Right ventricle myocardium inferior (tissue), 1 donor: ENCODE data around the gene RBP5. TPM values are rescaled to one million over a fixed set of nuclear protein-coding genes. Genes with fewer than 3 reads are reported as not detected.
"Not testable (repeated sequence)": the region's sequence is repeated elsewhere in the genome, so short reads cannot be mapped to it uniquely, and the experiment has no call there.

ENCODE experiments used
- ATAC-seq: fragments of 200-7000 bp; cut with Tn5 transposase; one replicate; pipeline ENCODE4 v1.9.1; 2020; ENCODE audit warnings: mild to moderate bottlenecking, moderate library complexity
- DNase-seq: peaks from one replicate; pipeline ENCODE4 v3.0.0; 2021; ENCODE audit errors: missing footprints
- intact Hi-C: fragments of 100-400 bp; cut with DNase I; formaldehyde crosslinking; loops from one replicate; pipeline ENCODE4 v1.11.0; 2022
- total RNA-seq: library from RNA; stranded (reverse); fragmentation: NEBNext Ultra II Directional; extraction: Animal tissue kit (Norgen Biotek cat#: 25700); gene quantifications from one replicate; pipeline ENCODE4 v1.2.1, GENCODE V29; 2021
- donor health status: DM: no; HTN: yes; CAD: no; lungs with severe emphysema.

RBP5 gene
- total RNA-seq, 1 donor from 2014 or later = 0.54 TPM

DNA sequence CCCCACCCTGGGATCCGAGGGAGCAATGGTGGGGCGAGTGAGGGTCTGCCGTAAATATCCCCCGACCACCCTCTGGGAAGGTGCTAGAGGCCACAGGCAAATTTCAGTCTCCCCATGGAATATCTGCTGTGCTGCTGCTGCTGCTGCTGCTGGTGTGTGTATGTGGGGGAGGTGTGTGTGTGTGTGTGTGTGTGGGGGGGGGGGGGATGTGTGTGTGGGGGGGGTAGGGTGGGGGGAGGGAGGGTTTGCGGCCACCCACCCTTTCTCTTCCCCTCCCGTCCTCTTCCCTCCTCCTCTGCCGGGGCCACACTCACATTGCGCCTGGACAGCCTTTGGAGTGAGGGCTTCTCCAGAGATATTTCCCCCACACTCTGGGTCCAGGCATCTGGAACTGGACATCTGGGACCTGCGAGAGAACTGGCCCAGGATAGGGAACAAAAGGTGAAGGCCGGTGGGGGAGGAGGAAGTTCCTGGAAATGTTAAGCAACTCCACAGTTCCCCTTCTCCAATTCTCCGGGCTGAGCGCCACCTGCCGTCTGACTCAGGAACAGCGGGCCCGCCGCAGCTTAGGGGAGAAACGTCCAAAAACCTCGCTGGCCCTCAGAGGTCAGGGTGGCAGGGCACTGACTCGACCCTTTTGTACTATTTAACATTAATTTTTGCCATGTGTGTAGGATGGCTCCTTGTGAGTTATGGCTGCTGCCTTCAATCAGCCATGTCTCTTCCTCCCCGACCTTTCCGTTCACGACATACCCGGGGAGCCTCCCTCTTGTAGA lies 19.7 kb downstream of the RBP5 start, which contains the start of gene C1RL:
Gene C1RL, minus strand, starts transcription at position 419 of the 776 bp plus-strand sequence. Its CDS starts 34 bp downstream, at position 385.
- intact Hi-C loops = loop anchor here (2.0 to 10.0 kb wide), 3 partner anchors 48 to 234 kb away; partner anchors contain the start of genes C12orf57, C1S and SPSB2
- DNase-seq (peak; percentile 96), ATAC-seq (peak; percentile 89)

DNA sequence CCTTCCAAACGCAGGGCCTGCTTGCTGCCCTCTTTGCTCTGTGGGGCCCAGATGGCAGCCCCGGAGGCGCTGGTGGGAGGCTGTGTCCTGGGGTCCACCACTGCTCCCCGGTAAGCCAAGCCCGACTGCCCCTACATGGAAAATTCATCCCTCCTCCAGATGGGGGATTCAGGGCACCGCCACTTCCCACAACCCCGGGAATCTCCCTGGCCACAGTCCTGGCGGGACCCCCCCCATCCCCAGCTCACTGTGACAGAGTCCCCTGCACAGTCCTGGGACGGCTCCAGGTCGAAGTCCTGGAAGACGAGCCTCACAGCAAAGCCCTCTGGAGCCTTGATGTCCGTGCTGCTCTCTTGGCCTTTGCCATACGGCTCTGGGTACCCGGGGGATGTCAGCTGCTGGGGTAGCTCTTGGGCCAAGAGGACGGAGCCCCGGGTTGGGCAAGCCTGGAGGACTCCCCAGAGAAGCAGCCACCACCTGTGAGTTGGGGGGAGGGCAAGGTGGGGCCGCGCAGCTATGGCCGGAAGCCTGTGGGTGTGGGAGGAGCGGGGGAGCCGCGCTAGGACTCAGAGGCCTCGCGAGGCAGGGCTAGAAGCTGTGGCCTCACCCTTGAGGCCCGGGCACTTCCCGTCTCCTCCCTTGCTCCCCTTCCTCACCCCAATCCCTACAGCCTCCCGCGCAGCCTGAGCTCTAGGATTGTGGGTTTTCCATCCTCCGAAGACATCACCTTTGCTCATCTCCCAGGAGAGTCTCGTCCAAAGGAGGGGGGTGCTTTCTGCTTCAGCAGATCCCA lies 20.5 kb downstream of the RBP5 start:
- ATAC-seq = peak; percentile 87
- intact Hi-C loops = loop anchor here (2.0 to 10.0 kb wide), 3 partner anchors 47 to 233 kb away; partner anchors contain the start of genes C12orf57, C1S and SPSB2
- peak; percentile 90 for DNase-seq

DNA sequence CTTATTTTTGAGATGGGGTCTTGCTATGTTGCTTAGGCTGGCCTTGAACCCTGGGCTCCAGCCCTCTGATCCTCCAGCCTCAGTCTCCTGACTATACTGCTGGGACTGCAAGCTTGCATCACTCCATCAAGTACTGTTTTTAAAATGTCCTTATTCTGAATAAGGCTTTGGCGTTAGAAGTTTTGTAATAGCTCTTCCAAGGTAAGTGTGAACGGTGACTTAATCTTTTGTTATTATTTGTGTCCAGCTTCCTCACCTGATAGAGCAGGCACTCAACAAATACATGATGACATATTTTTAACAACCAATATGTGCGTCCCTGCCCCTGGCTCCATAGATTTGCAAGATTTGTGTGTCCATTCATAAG lies 21.1 kb downstream of the RBP5 start:
- DNase-seq (no peak), ATAC-seq (no peak)
- intact Hi-C loops = loop anchor here (2.0 to 10.0 kb wide), 3 partner anchors 47 to 233 kb away; partner anchors contain the start of genes C12orf57, C1S and SPSB2

DNA sequence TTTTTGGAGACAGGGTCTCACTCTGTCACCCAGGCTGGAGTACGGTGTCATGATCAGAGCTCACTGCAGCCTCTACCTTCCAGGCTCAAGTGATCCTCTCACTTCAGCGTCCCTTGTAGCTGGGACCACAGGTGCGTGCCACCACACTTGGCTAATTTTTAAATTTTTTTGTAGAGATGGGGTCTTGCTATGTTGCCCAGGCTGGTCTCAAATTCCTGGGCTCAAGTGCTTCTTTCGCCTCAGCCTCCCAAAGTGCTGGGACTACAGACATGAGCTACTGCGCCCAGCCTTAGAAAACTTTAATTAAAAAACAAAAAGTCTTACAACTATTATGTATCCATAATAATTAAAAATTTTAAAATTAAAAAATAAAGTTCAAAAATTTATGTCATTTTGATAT lies 21.5 kb downstream of the RBP5 start:
- not testable (repeated sequence) for DNase-seq, ATAC-seq
- intact Hi-C loops = loop anchor here (10.0 kb wide), 1 partner anchor 232 kb away; the partner anchor contains the start of gene SPSB2

DNA sequence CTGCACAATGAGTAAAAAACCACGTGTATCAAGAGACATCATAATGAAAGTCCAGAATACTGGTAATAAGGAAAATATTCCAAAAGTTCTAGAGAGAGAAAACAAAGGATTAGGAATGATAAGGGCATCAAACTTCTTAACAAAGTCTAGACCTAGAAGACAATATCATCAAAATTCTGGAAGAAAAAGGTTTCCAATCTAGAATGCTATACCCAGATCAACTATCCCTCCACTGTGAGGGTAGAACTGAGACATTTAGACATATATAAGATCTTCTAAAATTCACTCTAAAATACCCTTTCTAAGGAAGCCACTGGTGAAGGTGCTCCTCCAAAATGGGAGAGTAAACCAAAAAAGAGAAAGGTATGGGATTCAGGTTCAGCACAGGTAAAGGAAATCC lies 22.6 kb downstream of the RBP5 start:
- DNase-seq (no peak), ATAC-seq (no peak)
- intact Hi-C loops = loop anchor here (10.0 kb wide), 1 partner anchor 231 kb away; the partner anchor contains the start of gene SPSB2

DNA sequence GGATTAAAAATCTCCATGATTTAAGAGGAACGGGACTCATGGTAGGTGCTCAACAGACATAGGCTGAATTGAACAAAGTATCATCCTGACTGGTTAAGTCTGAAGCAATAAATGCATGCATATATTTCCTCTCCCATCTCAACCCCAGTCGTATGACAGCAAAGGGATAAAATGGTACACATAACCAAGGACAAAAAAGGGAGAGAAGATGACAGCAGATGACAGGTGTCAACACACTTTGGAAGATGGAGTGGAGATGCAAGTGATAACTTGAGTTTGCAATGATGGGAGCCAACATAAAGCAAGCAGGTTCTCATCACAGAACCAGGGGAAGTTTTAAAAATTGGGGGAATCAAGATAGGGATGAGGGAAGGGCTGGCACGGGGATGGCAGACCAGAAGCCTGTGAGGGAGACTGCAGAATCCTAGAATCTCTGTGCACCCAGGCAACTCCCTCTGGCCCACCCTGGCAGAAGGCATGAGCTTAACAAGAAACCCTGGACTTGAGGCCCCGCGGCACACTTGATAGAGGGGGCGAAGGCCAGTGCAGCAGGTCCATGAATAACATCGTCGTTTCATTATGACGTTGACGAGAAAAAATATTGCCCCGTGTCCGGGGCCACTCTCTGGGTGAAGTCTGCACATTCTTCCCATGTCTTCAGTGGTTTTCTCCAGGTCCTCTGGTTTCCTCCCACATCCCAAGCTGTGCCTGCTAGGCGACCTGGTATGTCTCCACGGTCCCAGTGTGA lies 24.7 kb downstream of the RBP5 start:
- intact Hi-C loops = loop anchor here (10.0 kb wide), 1 partner anchor 229 kb away; the partner anchor contains the start of gene SPSB2
- ATAC-seq = no peak
- no peak for DNase-seq

DNA sequence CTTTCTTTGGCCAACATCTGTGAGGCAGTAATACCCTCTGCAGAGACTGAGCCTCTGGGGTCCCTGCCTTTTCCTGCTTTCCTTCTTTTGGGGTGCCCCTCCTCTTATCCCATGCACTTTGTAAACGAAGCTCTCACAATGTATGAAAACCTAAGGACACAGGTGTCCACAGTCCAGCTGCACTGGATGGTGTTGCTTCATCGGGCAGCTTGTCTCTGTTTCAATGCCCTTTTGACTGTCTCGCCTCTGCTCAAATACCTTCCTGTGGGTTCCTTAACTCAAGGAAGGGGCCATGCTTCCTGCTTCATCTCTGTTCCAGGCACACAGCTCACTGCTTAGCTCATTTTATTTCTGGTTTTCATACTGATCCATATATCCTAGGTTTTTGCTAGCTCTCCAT lies 26.1 kb downstream of the RBP5 start:
- no peak for DNase-seq
- no peak for ATAC-seq
- intact Hi-C loops = loop anchor here (10.0 kb wide), 1 partner anchor 228 kb away; the partner anchor contains the start of gene SPSB2

DNA sequence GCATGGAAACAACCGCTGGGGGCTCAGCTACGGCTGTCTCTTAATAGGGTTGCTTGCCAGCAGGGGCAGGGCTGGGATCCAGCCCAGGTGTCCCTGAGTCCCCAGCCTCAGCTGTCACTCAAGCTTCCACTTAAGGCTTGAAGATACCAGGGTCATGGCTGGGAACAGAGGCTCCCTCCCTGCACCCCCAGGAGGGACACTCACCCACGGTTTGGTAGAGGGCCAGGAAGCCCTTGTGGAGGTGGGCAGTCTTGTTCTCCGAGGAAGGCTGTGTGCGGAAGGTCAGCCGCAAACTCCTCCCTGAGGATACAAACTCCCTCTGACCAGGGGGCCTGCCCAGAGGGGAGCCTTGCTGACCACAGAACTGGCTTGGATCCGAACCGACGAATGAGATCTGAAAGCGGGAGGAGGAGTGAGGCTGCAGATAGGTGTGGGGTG lies 27.0 kb downstream of the RBP5 start:
- DNase-seq (no peak), ATAC-seq (peak; percentile 43)
- intact Hi-C loops = loop anchor here (10.0 kb wide), 1 partner anchor 227 kb away; the partner anchor contains the start of gene SPSB2

DNA sequence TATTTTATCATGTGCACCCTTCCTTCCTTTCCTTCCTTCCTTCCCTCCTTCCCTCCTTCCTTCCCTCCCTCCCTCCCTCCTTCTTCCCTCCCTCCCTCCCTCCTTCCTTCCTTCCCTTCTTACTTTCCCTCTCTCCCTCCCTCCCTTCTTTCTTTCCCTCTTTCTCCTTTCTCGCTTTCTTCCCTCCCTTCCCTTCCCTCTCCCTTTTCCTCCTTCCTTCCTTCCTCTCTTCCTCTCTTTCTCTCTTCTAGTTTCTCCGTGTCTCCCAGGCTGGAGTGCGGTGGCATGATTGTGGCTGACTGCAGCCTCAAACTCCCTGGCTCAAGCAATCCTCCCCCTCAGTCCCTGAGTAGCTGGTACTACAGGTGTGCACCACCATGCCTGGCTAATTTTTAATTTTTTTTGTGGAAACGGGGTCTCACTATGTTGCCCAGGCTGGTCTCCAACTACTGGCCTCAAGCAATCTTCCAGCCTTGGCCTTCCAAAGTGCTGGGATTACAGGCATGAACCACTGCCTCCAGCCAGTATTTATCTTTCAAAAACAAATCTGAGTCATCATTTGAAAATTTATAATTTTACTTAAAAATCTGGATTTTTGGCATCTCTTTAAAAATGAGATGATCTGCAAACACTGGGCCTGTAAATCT lies 27.5 kb downstream of the RBP5 start:
- DNase-seq = no peak
- ATAC-seq = no peak
- intact Hi-C loops = loop anchor here (10.0 kb wide), 1 partner anchor 226 kb away; the partner anchor contains the start of gene SPSB2

DNA sequence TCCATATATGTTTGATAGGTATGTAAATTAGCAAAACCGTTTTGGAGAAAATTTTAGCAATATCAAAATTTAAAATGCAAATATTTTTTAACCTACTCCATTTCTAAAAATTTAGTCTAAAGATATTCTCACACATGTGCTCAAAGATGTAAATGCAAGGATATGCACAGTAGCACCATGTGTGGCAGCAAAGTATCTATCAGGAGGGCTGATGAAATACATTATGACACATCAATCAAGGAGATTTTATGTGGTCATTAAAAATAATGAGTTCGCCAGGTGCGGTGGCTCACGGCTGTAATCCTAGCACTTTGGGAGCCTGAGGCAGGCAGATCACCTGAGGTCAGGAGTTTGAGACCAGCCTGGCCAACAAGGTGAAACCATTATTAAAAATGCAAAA lies 28.4 kb downstream of the RBP5 start:
- intact Hi-C loops = loop anchor here (10.0 kb wide), 1 partner anchor 225 kb away; the partner anchor contains the start of gene SPSB2
- DNase-seq = no peak
- ATAC-seq = no peak

DNA sequence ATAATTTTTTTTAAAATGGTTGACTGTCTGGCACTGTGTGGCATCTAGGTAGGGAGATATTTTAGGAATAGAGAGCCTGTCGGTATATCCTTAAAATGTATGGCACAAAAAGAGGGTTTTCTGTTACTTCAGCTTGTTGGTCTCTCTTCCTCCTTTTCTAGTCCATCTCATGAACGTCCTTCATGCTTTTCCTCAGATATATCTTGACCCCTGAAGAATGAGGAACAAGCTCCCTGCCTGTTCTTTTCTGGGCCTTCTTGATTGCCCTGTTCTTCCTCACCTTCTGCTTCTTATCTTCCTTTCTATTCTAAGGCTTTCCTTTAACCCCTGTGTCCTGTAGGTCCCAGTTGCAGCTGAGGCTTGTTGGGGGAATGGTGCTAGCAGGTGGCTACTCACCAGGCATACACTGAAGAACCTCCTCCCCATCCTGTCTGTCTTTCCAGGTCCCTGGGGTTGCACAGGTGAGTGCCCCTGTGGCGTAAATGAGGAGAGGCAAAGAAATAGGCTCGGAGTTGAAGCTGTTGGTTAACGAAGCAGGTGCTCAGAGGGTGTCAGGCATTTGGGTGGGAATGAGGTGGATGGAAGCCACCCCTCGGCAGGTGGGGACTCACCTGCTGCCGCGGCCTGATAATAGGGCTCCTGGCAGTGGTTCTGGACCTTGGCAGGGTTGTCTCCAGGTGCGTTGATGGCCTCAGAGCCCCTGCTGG lies 29.2 kb downstream of the RBP5 start:
- DNase-seq = no peak
- intact Hi-C loops = no loop called here
- no peak for ATAC-seq

DNA sequence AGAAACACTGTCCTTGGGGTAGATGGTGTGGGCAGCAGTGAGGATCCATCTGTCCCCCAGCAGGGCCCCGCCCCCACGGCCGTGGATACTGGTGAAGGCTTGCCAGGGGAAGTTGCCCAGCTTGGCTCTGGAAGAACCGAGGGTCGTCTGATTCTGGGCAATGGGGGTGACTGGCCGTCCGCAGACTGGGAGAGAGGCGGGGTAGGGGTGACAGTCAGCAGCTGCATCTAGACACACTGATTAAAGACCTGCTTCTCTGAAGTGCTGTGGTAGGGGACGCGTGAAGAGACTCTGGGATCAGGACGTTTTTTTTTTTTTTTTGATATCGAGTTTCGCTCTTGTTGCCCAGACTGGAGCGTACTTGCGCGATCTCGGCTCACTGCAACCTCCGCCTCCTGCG lies 31.7 kb downstream of the RBP5 start:
- no peak for DNase-seq
- no peak for ATAC-seq
- intact Hi-C loops = no loop called here

DNA sequence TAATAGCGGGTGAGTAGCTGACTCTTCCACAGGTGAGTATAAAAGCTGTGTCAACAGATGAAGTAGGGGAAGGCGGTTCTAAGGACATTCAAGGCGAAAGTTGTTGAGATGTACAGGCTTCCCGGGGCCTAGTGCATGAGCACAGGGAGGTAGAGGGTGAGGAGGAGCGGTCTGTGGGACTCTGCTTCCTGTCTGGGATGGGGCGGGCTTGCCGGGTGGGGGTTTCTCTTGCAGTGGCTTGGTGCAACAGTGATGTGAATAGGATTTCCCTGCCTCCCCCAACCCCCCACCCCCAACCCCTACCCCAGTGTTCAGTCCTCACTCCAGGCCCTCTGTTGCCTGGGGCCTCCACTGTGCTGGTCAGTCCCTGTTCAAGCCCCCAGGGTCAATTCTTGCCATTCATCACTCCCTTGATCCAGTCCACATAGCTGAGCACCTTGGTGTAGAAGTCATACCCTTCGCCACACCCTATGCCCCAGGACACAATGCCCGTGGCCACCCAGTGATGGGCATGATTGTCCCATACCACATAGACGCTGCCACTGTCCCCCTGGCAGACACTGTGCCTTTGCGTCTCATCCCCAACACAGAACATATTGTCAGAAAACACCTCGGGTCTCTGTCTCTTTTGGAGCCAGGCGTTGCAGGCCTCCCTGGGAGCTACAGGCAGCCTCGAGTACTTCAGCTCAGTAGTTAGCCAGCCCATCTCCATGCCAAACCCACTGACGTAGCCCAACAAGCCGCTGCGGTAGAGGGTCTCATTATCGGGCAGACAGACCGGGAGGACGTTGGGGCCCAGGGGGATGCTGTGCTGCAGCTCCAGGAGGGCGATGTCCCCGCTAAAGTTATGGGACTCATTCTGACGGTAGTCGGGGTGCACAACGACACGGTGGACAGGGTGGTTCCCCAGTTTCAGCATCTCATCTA lies 32.4 kb downstream of the RBP5 start:
- ATAC-seq = no peak
- no peak for DNase-seq
- intact Hi-C loops = no loop called here

DNA sequence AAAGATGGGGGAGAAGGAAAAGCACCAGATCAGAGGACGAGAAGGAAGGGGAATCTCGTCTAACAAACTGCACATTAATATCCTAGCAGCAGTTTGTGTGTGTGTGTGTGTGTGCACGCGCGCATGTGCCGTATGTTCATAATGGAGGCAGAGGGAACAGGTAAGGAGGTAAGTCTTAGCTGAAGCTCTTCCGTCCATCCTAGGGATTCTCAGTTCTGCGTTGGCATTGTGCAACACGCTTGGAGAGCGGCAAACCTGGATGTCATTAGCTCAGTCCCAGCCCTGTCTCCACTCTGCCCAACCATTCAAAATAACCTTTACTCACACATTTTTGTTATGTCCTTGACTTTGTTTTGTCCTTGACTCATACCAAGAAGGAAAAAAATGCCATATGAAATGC lies 34.8 kb downstream of the RBP5 start:
- no peak for ATAC-seq
- no peak for DNase-seq
- intact Hi-C loops = loop anchor here (2.0 to 5.0 kb wide), 2 partner anchors 147 to 169 kb away; no protein-coding TSS in a partner anchor

DNA sequence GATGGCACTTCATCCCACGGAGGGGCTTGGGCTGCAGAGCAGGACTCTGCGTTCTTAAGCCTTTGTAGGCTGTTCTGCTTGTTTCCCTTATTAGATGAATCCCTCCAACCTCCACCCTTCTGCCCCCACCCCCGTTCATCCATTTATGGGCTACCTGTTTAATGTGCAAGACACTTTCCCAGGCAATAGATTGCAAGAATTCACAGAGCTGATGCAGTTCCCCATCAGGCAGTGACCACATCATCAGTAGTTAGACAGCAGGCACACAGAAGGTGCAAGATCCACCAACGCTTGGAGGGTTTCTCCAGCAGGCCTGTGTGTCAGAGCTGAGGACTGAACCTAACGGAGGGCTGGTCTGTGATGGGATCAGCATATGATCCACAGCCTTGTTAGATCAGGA lies 35.2 kb downstream of the RBP5 start:
- intact Hi-C loops = loop anchor here (2.0 to 5.0 kb wide), 2 partner anchors 146 to 169 kb away; no protein-coding TSS in a partner anchor
- DNase-seq = no peak

DNA sequence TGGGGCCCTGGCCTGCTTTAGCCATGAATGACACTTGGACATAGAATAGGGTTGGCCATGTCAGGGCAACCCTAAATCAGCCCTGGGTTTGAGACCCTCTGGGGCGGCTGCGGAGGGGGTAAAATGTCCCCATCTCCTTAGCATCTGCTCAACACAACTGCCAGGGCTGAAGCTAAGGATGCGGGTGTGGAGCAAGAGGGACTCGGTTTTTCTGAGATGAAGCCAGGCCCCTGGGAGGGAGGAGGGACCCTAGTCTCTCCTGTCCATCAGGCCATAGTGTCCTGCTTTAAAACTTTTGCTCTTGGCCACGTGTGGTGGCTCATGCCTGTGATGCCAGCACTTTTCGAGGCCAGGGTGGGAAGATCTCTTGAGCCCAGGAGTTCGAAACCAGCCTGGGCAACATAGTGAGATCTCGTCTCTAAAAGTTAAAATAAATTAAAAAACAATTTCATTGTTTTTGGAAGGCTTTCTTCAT lies 35.7 kb downstream of the RBP5 start:
- no peak for ATAC-seq
- intact Hi-C loops = loop anchor here (1.0 to 5.0 kb wide), 3 partner anchors 33 to 168 kb away; partner anchors contain the start of gene C1S
- no peak for DNase-seq

More for the DNA sequence above, 35.2 kb downstream of the RBP5 start:
- no peak for ATAC-seq
